Mesenchymal stem cell (in vitro differentiated cells and primary cell): Measurements from ENCODE around the gene FADS6.

Experiments used
- DNase-seq: peaks from one replicate; pipeline ENCODE4 v3.0.0-alpha.2; 2013
- H2AFZ ChIP-seq: one replicate; pipeline ENCODE4 v1.6.1; 2013; ENCODE audit warnings: low read depth, mild to moderate bottlenecking, control low read depth, inconsistent platforms, low read length, moderate library complexity
- H2AK5ac ChIP-seq: 2 replicates; pipeline ENCODE4 v1.6.1; 2013; ENCODE audit warnings: low read length, moderate library complexity, mild to moderate bottlenecking, inconsistent platforms; ENCODE audit not compliant: severe bottlenecking
- H2BK120ac ChIP-seq: one replicate; pipeline ENCODE4 v1.6.1; 2013; ENCODE audit warnings: low read depth, mild to moderate bottlenecking, inconsistent platforms, low read length, moderate library complexity
- H2BK12ac ChIP-seq, 2 experiments: one replicate each; pipeline ENCODE4 v1.6.1; 2013; ENCODE audit warnings: inconsistent platforms in 2 of 2, low read length in 2 of 2, mild to moderate bottlenecking in 2 of 2, moderate library complexity in 2 of 2, control low read depth in 1 of 2
- H2BK15ac ChIP-seq: one replicate; pipeline ENCODE4 v1.6.1; 2013; ENCODE audit warnings: mild to moderate bottlenecking, low read depth, inconsistent platforms; ENCODE audit not compliant: poor library complexity, severe bottlenecking
- H2BK5ac ChIP-seq: 2 replicates; pipeline ENCODE4 v1.6.1; 2013; ENCODE audit warnings: low read depth, mild to moderate bottlenecking, low read length, control low read depth, inconsistent platforms; ENCODE audit not compliant: poor library complexity, severe bottlenecking
- H3K14ac ChIP-seq, 2 experiments: one replicate each; pipeline ENCODE4 v1.6.1; 2013; ENCODE audit warnings: inconsistent platforms in 2 of 2, low read length in 2 of 2, control low read depth in 1 of 2, mild to moderate bottlenecking in 1 of 2, moderate library complexity in 1 of 2
- H3K18ac ChIP-seq, 2 experiments: one replicate each; pipeline ENCODE4 v1.6.1; 2013; ENCODE audit warnings: inconsistent platforms in 2 of 2, low read length in 2 of 2, control low read depth in 1 of 2, low read depth in 1 of 2, mild to moderate bottlenecking in 1 of 2
- H3K23ac ChIP-seq, 2 experiments: one replicate each; pipeline ENCODE4 v1.6.1; 2013; ENCODE audit warnings: inconsistent platforms in 2 of 2, low read length in 2 of 2, mild to moderate bottlenecking in 2 of 2, moderate library complexity in 2 of 2, control low read depth in 1 of 2
- H3K27ac ChIP-seq: 2 replicates; pipeline ENCODE4 v1.5.1; 2013; ENCODE audit warnings: mild to moderate bottlenecking, moderate library complexity, low read length, control low read depth, inconsistent platforms; ENCODE audit not compliant: poor library complexity, severe bottlenecking
- H3K27me3 ChIP-seq, 2 experiments: 2 replicates each; pipeline versions ENCODE4 v1.6.1 to v1.7.0; 2013; ENCODE audit warnings: low read length in 2 of 2, mild to moderate bottlenecking in 2 of 2, moderate library complexity in 2 of 2, control low read depth in 1 of 2, inconsistent platforms in 1 of 2; ENCODE audit not compliant: control insufficient read depth in 1 of 2, insufficient read depth in 1 of 2
- H3K36me3 ChIP-seq, 2 experiments: 2 replicates each; pipeline versions ENCODE4 v1.6.1 to v1.7.0; 2013; ENCODE audit warnings: low read length in 2 of 2, control low read depth in 1 of 2, inconsistent platforms in 1 of 2, low read depth in 1 of 2, mild to moderate bottlenecking in 1 of 2; ENCODE audit not compliant: insufficient read depth in 2 of 2, control insufficient read depth in 1 of 2
- H3K4ac ChIP-seq, 2 experiments: one replicate each; pipeline ENCODE4 v1.6.1; 2013; ENCODE audit warnings: inconsistent platforms in 2 of 2, low read length in 2 of 2, mild to moderate bottlenecking in 2 of 2, moderate library complexity in 2 of 2, control low read depth in 1 of 2, low read depth in 1 of 2
- H3K4me1 ChIP-seq: 2 replicates; pipeline ENCODE4 v1.6.1; 2013; ENCODE audit warnings: low read depth, low read length, control low read depth; ENCODE audit not compliant: control insufficient read depth, insufficient read depth
- H3K4me2 ChIP-seq: 2 replicates; pipeline ENCODE4 v1.6.1; 2013; ENCODE audit warnings: low read length, mild to moderate bottlenecking, inconsistent platforms; ENCODE audit not compliant: poor library complexity, severe bottlenecking
- H3K4me3 ChIP-seq, 2 experiments: 2 replicates each; pipeline versions ENCODE4 v1.5.1 to v1.7.0; 2013; ENCODE audit warnings: low read length in 2 of 2, mild to moderate bottlenecking in 2 of 2, control low read depth in 1 of 2, low read depth in 1 of 2; ENCODE audit not compliant: insufficient read depth in 1 of 2
- H3K79me1 ChIP-seq: replicated peaks from 2 replicates; pipeline ENCODE4 v1.6.1; 2013; ENCODE audit warnings: mild to moderate bottlenecking, control low read depth, low read length, inconsistent platforms; ENCODE audit not compliant: poor library complexity, severe bottlenecking
- H3K9ac ChIP-seq: 2 replicates; pipeline ENCODE4 v1.7.0; 2013; ENCODE audit warnings: mild to moderate bottlenecking, low read length, moderate library complexity
- H3K9me3 ChIP-seq: 2 replicates; pipeline ENCODE4 v1.7.0; 2013; ENCODE audit warnings: mild to moderate bottlenecking, low read length; ENCODE audit not compliant: control insufficient read depth
- H4K8ac ChIP-seq: one replicate; pipeline ENCODE4 v1.6.1; 2013; ENCODE audit warnings: inconsistent platforms, mild to moderate bottlenecking, low read length, moderate library complexity
- H4K91ac ChIP-seq: one replicate; pipeline ENCODE4 v1.6.1; 2013; ENCODE audit warnings: mild to moderate bottlenecking, low read length, inconsistent platforms
- WGBS: methylation state at CpG from one replicate; pipeline ENCODE4 v1.1.7; 2013; ENCODE audit warnings: mixed read lengths; 5-methylcytosine and 5-hydroxymethylcytosine counted together

The FADS6 gene

DNA sequence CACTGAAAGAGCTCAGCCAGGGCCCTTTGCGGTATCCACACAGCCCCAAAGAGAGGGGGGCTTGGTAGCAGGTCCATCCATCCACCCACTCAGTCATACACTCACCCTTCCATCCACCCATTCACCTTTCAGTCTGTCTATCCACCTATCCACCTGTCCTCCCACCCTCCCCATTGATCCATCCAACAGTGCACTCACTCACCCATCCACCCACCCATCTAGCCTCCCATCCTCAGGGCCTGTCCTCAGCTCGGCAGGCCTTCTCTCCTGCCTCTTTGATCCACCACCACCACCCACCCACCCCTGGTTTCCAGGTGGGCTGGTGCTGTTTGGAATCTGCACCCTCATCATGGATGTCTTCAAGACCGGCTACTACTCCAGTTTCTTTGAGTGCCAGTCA lies 31.8 kb upstream of the FADS6 start:
- H3K23ac ChIP-seq = no peak overlapping the region
- H2AFZ ChIP-seq = no peak overlapping the region
- H3K4me3 ChIP-seq = no peak overlapping the region
- no peak overlapping the region for H3K18ac ChIP-seq
- H2BK12ac ChIP-seq = no peak overlapping the region
- 61% methylated on average over 2 of the region's 3 CpGs for WGBS
- H3K27ac ChIP-seq = no peak overlapping the region
- H2BK15ac ChIP-seq = no peak overlapping the region
- no peak overlapping the region for H4K8ac ChIP-seq
- H2BK120ac ChIP-seq = no peak overlapping the region
- no peak overlapping the region for H3K4ac ChIP-seq
- DNase-seq = no peak
- H3K9ac ChIP-seq = no peak overlapping the region
- H2AK5ac ChIP-seq = no peak overlapping the region
- H3K4me1 ChIP-seq = peaks cover 19% of the 10 kb centered on the region
- H2BK5ac ChIP-seq = no peak overlapping the region
- no peak overlapping the region for H4K91ac ChIP-seq
- H3K79me1 ChIP-seq = no peaks in the 10 kb centered on the region
- H3K27me3 ChIP-seq = peaks cover 81 to 82% of the 10 kb centered on the region in 2 experiments
- H3K14ac ChIP-seq = no peak overlapping the region
- H3K36me3 ChIP-seq = no peaks in the 10 kb centered on the region
- no peak overlapping the region for H3K4me2 ChIP-seq
- H3K9me3 ChIP-seq = no peaks in the 10 kb centered on the region

DNA sequence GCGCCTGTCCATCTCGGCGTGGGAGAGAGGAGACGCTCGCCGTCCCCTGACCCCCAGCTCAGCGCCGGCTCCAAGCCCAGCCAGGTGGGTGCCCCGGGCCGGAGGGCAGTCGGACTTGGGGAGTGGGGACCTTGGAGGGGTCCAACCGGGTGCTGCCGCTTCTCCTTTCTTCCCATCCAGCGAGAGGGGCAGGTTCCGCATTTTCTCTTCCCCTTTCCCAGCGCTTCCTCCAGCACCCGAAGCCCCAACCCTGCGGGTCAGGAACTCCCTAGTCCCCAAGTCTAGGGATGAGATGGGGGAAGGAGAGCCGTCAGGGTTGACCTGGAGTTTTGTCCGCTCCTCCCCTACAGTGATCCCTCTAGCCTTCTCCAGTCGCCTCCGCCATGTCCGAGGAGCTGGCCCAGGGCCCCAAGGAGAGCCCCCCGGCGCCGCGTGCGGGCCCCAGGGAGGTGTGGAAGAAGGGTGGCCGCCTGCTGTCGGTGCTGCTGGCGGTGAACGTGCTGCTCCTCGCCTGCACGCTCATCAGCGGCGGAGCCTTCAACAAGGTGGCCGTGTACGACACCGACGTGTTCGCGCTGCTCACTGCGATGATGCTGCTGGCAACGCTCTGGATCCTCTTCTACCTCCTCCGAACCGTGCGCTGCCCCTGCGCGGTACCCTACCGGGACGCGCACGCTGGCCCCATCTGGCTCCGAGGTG lies 31.0 kb upstream of the FADS6 start, which contains the start of gene OTOP2:
TSS of gene OTOP2 (plus strand) at position 24 of the 699 bp plus-strand sequence. CDS start at position 384, 360 bp downstream.
- WGBS = 12% methylated on average over 40 of the region's 54 CpGs
- no peak within 1 kb of the TSS for H3K4ac ChIP-seq

GRCh38 chr17:74923538-74924249 lies 30.3 kb upstream of the FADS6 start:
- H3K23ac ChIP-seq = no peak overlapping the region
- no peak overlapping the region for H3K9ac ChIP-seq

More for the DNA sequence above, 31.0 kb upstream of the FADS6 start, which contains the start of gene OTOP2:
- Histone ChIP-seq H3K27me3 (peaks cover 82 to 87% of the 10 kb centered on the region in 2 experiments), H3K14ac (no peak within 1 kb of the TSS), H3K9ac (no peak within 1 kb of the TSS), H2AK5ac (no peak within 1 kb of the TSS), H3K36me3 (no peaks in the 10 kb centered on the region), H4K91ac (no peak within 1 kb of the TSS), H3K18ac (no peak within 1 kb of the TSS), H3K4me2 (peak within 1 kb of the TSS; percentile 14), H3K4me3 (no peak within 1 kb of the TSS), H2BK120ac (no peak within 1 kb of the TSS), H2BK5ac (no peak within 1 kb of the TSS), H3K9me3 (no peaks in the 10 kb centered on the region), H3K4me1 (peaks cover 19% of the 10 kb centered on the region), H2BK15ac (no peak within 1 kb of the TSS), H4K8ac (no peak within 1 kb of the TSS), H3K79me1 (no peaks in the 10 kb centered on the region), H2AFZ (no peak within 1 kb of the TSS), H3K23ac (no peak within 1 kb of the TSS), H3K27ac (no peak within 1 kb of the TSS), H2BK12ac (no peak within 1 kb of the TSS)
- no peak for DNase-seq

More at GRCh38 chr17:74923538-74924249, 30.3 kb upstream of the FADS6 start:
- Histone ChIP-seq H3K4me2 (peak overlapping the region; percentile 14), H3K4me1 (peaks cover 19% of the 10 kb centered on the region), H4K91ac (no peak overlapping the region), H3K18ac (no peak overlapping the region), H2AK5ac (no peak overlapping the region), H3K27ac (no peak overlapping the region), H3K9me3 (no peaks in the 10 kb centered on the region), H2BK12ac (no peak overlapping the region), H3K27me3 (peaks cover 80 to 89% of the 10 kb centered on the region in 2 experiments), H3K14ac (no peak overlapping the region), H3K4me3 (no peak overlapping the region), H2BK120ac (no peak overlapping the region), H2BK5ac (no peak overlapping the region), H2AFZ (no peak overlapping the region), H3K79me1 (no peaks in the 10 kb centered on the region), H2BK15ac (no peak overlapping the region), H3K36me3 (no peaks in the 10 kb centered on the region), H4K8ac (no peak overlapping the region), H3K4ac (no peak overlapping the region)
- WGBS = 13% methylated on average over 57 of the region's 59 CpGs
- DNase-seq = peak; percentile 22
